ENCODE results near the gene PI16. TPM values are rescaled to one million over a fixed set of nuclear protein-coding genes. Genes with fewer than 3 reads are reported as not detected.

Gene PI16
- total and polyA plus RNA-seq, 2 donors (not counting 1 experiment from before 2014, with no cell fraction given) = 1.4 to 7.4 TPM

DNA sequence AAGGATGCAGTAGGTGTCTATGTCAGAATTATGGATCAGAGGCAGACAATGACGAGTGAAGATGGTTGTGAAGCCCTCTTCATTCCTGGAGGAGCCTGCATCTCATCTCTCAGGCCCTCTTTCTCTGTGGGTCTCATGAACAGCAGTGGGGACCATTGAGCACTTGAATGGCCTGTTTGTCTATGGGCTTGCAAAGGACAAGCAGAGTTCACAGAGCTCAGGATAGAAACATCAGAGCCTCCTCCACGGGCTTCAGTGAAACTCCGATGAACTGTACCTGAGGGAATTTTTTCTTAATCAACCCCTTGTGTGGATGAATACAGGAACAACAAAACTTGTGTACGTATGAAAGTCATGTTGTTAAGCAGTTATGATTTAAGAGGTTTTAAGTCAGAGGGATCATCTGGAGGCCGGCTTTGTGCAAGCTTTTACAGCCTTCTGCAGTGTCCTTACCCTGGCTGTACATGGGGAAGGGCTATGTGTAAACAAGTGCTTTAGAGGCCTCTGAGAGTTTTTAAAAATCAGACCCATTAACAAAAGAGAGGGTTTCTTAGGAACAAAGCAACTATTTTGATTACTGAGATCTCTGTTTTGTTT is 29.7 kb upstream of the PI16 start:
- POLR2A ChIA-PET = no interaction called here
- H3K27me3 Mint-ChIP-seq = no peaks in the 10 kb centered on the region
- Histone ChIP-seq H3K4me1 (ENCODE audit: control insufficient read depth in 2 of 2, insufficient read depth in 2 of 2, low read length in 2 of 2) (no peaks in the 10 kb centered on the region), H4K20me1 (ENCODE audit: control insufficient read depth, insufficient read depth, low read length, poor library complexity, severe bottlenecking) (no peaks in the 10 kb centered on the region), H3K9me3 (ENCODE audit: control extremely low read depth in 1 of 3, control insufficient read depth in 2 of 3, insufficient read depth in 1 of 3, low read length in 2 of 3) (no peaks in the 10 kb centered on the region), H3K27me3 (replicated peaks in 1 of 4; ENCODE audit: control extremely low read depth in 1 of 4, control insufficient read depth in 3 of 4, insufficient read depth in 4 of 4, low read length in 3 of 4) (no peaks in the 10 kb centered on the region), H3K79me2 (ENCODE audit: control insufficient read depth, insufficient read depth, low read length) (no peaks in the 10 kb centered on the region), H3K27ac (ENCODE audit: low read length in 2 of 2) (no peak overlapping the region), H3K36me3 (replicated peaks in 1 of 2; ENCODE audit: control extremely low read depth in 1 of 2, control insufficient read depth in 1 of 2, extremely low read depth in 1 of 2, insufficient read depth in 2 of 2, low read length in 1 of 2) (peaks cover 0 to 43% of the 10 kb centered on the region in 2 experiments), H3K4me3 (ENCODE audit: control extremely low read depth in 1 of 5, extremely low read depth in 1 of 5, insufficient read depth in 1 of 5, low read depth in 2 of 5, low read length in 4 of 5) (no peak overlapping the region), H3K4me2 (replicated peaks; ENCODE audit: low read depth, low read length, poor library complexity, severe bottlenecking) (no peak overlapping the region), H3K9ac (ENCODE audit: low read length) (no peak overlapping the region), H2AFZ (ENCODE audit: insufficient read depth, low read depth, low read length, poor library complexity, severe bottlenecking) (no peak overlapping the region)
- WGBS (ENCODE audit: insufficient coverage) = 95% methylated on average over 3 of the region's 5 CpGs
- no peak for ATAC-seq (ENCODE audit: low read depth)
- H3K4me3 Mint-ChIP-seq = no peak overlapping the region
- intact Hi-C loops (cut with micrococcal nuclease) = no loop called here
- peaks cover 5% of the 10 kb centered on the region for H3K4me1 Mint-ChIP-seq
- no peak for TF ChIP-seq EZH2 (IDR thresholded peaks at IDR 0.05; ENCODE audit: borderline replicate concordance, insufficient read depth, low read depth, low read length, poor library complexity, severe bottlenecking)
- TF ChIP-seq, protein P1, sequence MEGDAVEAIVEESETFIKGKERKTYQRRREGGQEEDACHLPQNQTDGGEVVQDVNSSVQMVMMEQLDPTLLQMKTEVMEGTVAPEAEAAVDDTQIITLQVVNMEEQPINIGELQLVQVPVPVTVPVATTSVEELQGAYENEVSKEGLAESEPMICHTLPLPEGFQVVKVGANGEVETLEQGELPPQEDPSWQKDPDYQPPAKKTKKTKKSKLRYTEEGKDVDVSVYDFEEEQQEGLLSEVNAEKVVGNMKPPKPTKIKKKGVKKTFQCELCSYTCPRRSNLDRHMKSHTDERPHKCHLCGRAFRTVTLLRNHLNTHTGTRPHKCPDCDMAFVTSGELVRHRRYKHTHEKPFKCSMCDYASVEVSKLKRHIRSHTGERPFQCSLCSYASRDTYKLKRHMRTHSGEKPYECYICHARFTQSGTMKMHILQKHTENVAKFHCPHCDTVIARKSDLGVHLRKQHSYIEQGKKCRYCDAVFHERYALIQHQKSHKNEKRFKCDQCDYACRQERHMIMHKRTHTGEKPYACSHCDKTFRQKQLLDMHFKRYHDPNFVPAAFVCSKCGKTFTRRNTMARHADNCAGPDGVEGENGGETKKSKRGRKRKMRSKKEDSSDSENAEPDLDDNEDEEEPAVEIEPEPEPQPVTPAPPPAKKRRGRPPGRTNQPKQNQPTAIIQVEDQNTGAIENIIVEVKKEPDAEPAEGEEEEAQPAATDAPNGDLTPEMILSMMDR (IDR thresholded peaks at IDR 0.05) = no peak
- H3K27ac Mint-ChIP-seq = no peak overlapping the region
- no peak for DNase-seq
- CTCF ChIA-PET = interaction anchor here (0.6 to 0.8 kb wide), 2 partner anchors 52 to 401 kb away, joined by 3 read pairs; no protein-coding TSS in a partner anchor
- no peaks in the 10 kb centered on the region for H3K9me3 Mint-ChIP-seq (ENCODE audit: insufficient read depth)

DNA sequence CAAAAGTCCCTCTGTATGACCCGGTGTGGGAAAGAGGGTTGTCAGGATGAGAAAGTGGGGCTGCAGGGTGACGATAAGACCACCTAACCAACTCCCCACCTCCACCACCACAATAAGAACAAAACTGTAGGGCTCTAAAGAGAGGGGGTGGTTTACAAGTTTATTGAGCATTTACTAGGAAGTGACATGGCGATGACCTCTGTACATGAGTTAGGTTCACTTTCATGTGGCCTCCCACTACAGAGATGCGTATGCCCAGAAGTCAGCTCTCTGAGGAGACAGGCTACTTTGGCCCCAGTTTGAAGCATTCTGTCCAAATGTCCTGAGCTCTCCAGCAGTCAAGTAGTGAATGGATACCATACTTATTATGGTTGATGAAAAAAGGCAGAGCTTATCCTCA is 28.7 kb upstream of the PI16 start:
- H3K9ac ChIP-seq (ENCODE audit: low read length) = no peak overlapping the region
- POLR2A ChIA-PET = no interaction called here
- ATAC-seq (ENCODE audit: low read depth) (no peak), DNase-seq (no peak)
- Mint-ChIP-seq H3K27ac (no peak overlapping the region), H3K9me3 (ENCODE audit: insufficient read depth) (no peaks in the 10 kb centered on the region), H3K27me3 (no peaks in the 10 kb centered on the region), H3K4me1 (peaks cover 5% of the 10 kb centered on the region), H3K4me3 (no peak overlapping the region)
- no peak overlapping the region for H3K27ac ChIP-seq (ENCODE audit: low read length in 2 of 2)
- H3K4me1 ChIP-seq (ENCODE audit: control insufficient read depth in 2 of 2, insufficient read depth in 2 of 2, low read length in 2 of 2) = no peaks in the 10 kb centered on the region
- no peaks in the 10 kb centered on the region for H3K79me2 ChIP-seq (ENCODE audit: control insufficient read depth, insufficient read depth, low read length)
- no peak for TF ChIP-seq EZH2 (IDR thresholded peaks at IDR 0.05; ENCODE audit: borderline replicate concordance, insufficient read depth, low read depth, low read length, poor library complexity, severe bottlenecking)
- TF ChIP-seq, protein P1 (IDR thresholded peaks at IDR 0.05) = no peak
- no peak overlapping the region for H2AFZ ChIP-seq (ENCODE audit: insufficient read depth, low read depth, low read length, poor library complexity, severe bottlenecking)
- peaks cover 0 to 34% of the 10 kb centered on the region in 2 experiments for H3K36me3 ChIP-seq (replicated peaks in 1 of 2; ENCODE audit: control extremely low read depth in 1 of 2, control insufficient read depth in 1 of 2, extremely low read depth in 1 of 2, insufficient read depth in 2 of 2, low read length in 1 of 2)
- 86% methylated on average over 2 of the region's 4 CpGs for WGBS (ENCODE audit: insufficient coverage)
- H3K4me2 ChIP-seq (replicated peaks; ENCODE audit: low read depth, low read length, poor library complexity, severe bottlenecking) = no peak overlapping the region
- no peaks in the 10 kb centered on the region for H4K20me1 ChIP-seq (ENCODE audit: control insufficient read depth, insufficient read depth, low read length, poor library complexity, severe bottlenecking)
- H3K4me3 ChIP-seq (ENCODE audit: control extremely low read depth in 1 of 5, extremely low read depth in 1 of 5, insufficient read depth in 1 of 5, low read depth in 2 of 5, low read length in 4 of 5) = no peak overlapping the region
- intact Hi-C loops (cut with micrococcal nuclease) = no loop called here
- no peaks in the 10 kb centered on the region for H3K9me3 ChIP-seq (ENCODE audit: control extremely low read depth in 1 of 3, control insufficient read depth in 2 of 3, insufficient read depth in 1 of 3, low read length in 2 of 3)
- CTCF ChIA-PET = no interaction called here
- H3K27me3 ChIP-seq (replicated peaks in 1 of 4; ENCODE audit: control extremely low read depth in 1 of 4, control insufficient read depth in 3 of 4, insufficient read depth in 4 of 4, low read length in 3 of 4) = no peaks in the 10 kb centered on the region

All from B cell (primary cell).